ENCODE measurements around the gene ENO1.

The ENO1 gene

GRCh38 chr1:8817412-8818324 lies 60.8 kb downstream of the ENO1 start, which contains the start of gene RERE:
TSS of gene RERE (minus strand) at chr1:8817640.
- Histone ChIP-seq H3K27ac (ENCODE audit: low read depth, low read length) (peak within 1 kb of the TSS; percentile 94), H3K9ac (ENCODE audit: low read depth, low read length) (peak within 1 kb of the TSS; percentile 89), H3K4me3 (ENCODE audit: low read length) (peak within 1 kb of the TSS; percentile 94), H3K27me3 (ENCODE audit: insufficient read depth, low read length) (no peaks in the 10 kb centered on the region), H3K36me3 (ENCODE audit: insufficient read depth, low read length) (no peaks in the 10 kb centered on the region), H3K9me3 (ENCODE audit: insufficient read depth, low read depth, low read length) (no peaks in the 10 kb centered on the region), H3K4me1 (ENCODE audit: insufficient read depth, low read length) (peaks cover 42% of the 10 kb centered on the region)
- under 1% methylated on average over 77 of the region's 82 CpGs for WGBS

GRCh38 chr1:8816831-8817411 lies 61.6 kb downstream of the ENO1 start:
- under 1% methylated on average over 41 of the region's 41 CpGs for WGBS
- H3K36me3 ChIP-seq (ENCODE audit: insufficient read depth, low read length) = no peaks in the 10 kb centered on the region
- peak overlapping the region; percentile 94 for H3K4me3 ChIP-seq (ENCODE audit: low read length)
- H3K27ac ChIP-seq (ENCODE audit: low read depth, low read length) = peak overlapping the region; percentile 86
- peak overlapping the region; percentile 89 for H3K9ac ChIP-seq (ENCODE audit: low read depth, low read length)
- H3K4me1 ChIP-seq (ENCODE audit: insufficient read depth, low read length) = peaks cover 37% of the 10 kb centered on the region
- no peaks in the 10 kb centered on the region for H3K9me3 ChIP-seq (ENCODE audit: insufficient read depth, low read depth, low read length)
- no peaks in the 10 kb centered on the region for H3K27me3 ChIP-seq (ENCODE audit: insufficient read depth, low read length)

- 12% methylated on average over 3 of the region's 3 CpGs for WGBS
- Histone ChIP-seq H3K27me3 (ENCODE audit: insufficient read depth, low read length) (no peaks in the 10 kb centered on the region), H3K9ac (ENCODE audit: low read depth, low read length) (peak overlapping the region; percentile 89), H3K36me3 (ENCODE audit: insufficient read depth, low read length) (no peaks in the 10 kb centered on the region), H3K4me1 (ENCODE audit: insufficient read depth, low read length) (peaks cover 30% of the 10 kb centered on the region), H3K4me3 (ENCODE audit: low read length) (peak overlapping the region; percentile 94), H3K27ac (ENCODE audit: low read depth, low read length) (peak overlapping the region; percentile 86; the same call in 1 of the 2 replicates), H3K9me3 (ENCODE audit: insufficient read depth, low read depth, low read length) (no peaks in the 10 kb centered on the region)
These were observed 62.2 kb downstream of the ENO1 start for GRCh38 chr1:8816264-8816663.

GRCh38 chr1:8815582-8816151 lies 62.8 kb downstream of the ENO1 start:
- Histone ChIP-seq H3K27me3 (ENCODE audit: insufficient read depth, low read length) (no peaks in the 10 kb centered on the region), H3K27ac (ENCODE audit: low read depth, low read length) (no peak overlapping the region), H3K4me1 (ENCODE audit: insufficient read depth, low read length) (peaks cover 27% of the 10 kb centered on the region), H3K36me3 (ENCODE audit: insufficient read depth, low read length) (no peaks in the 10 kb centered on the region), H3K4me3 (ENCODE audit: low read length) (peak overlapping the region; percentile 94), H3K9ac (ENCODE audit: low read depth, low read length) (peak overlapping the region; percentile 89; the same call in 1 of the 2 replicates), H3K9me3 (ENCODE audit: insufficient read depth, low read depth, low read length) (no peaks in the 10 kb centered on the region)
- 60% methylated on average over 1 of the region's 2 CpGs for WGBS

- Histone ChIP-seq H3K4me3 (ENCODE audit: low read length) (peak overlapping the region; percentile 94), H3K9ac (ENCODE audit: low read depth, low read length) (no peak overlapping the region), H3K4me1 (ENCODE audit: insufficient read depth, low read length) (peaks cover 27% of the 10 kb centered on the region), H3K27ac (ENCODE audit: low read depth, low read length) (no peak overlapping the region), H3K36me3 (ENCODE audit: insufficient read depth, low read length) (no peaks in the 10 kb centered on the region), H3K9me3 (ENCODE audit: insufficient read depth, low read depth, low read length) (no peaks in the 10 kb centered on the region), H3K27me3 (ENCODE audit: insufficient read depth, low read length) (no peaks in the 10 kb centered on the region)
- 38% methylated on average over 5 of the region's 5 CpGs for WGBS
These were observed 63.6 kb downstream of the ENO1 start for GRCh38 chr1:8814865-8815264.

- Histone ChIP-seq H3K4me3 (ENCODE audit: low read length) (no peak overlapping the region), H3K27me3 (ENCODE audit: insufficient read depth, low read length) (no peaks in the 10 kb centered on the region), H3K27ac (ENCODE audit: low read depth, low read length) (no peak overlapping the region), H3K9ac (ENCODE audit: low read depth, low read length) (no peak overlapping the region), H3K4me1 (ENCODE audit: insufficient read depth, low read length) (peaks cover 27% of the 10 kb centered on the region), H3K9me3 (ENCODE audit: insufficient read depth, low read depth, low read length) (no peaks in the 10 kb centered on the region), H3K36me3 (ENCODE audit: insufficient read depth, low read length) (no peaks in the 10 kb centered on the region)
These were observed 64.5 kb downstream of the ENO1 start for GRCh38 chr1:8813991-8814390.

- Histone ChIP-seq H3K9ac (ENCODE audit: low read depth, low read length) (no peak overlapping the region), H3K27ac (ENCODE audit: low read depth, low read length) (no peak overlapping the region), H3K4me1 (ENCODE audit: insufficient read depth, low read length) (peaks cover 25% of the 10 kb centered on the region), H3K36me3 (ENCODE audit: insufficient read depth, low read length) (no peaks in the 10 kb centered on the region), H3K4me3 (ENCODE audit: low read length) (no peak overlapping the region), H3K9me3 (ENCODE audit: insufficient read depth, low read depth, low read length) (no peaks in the 10 kb centered on the region), H3K27me3 (ENCODE audit: insufficient read depth, low read length) (no peaks in the 10 kb centered on the region)
- 92% methylated on average over 5 of the region's 6 CpGs for WGBS
These were observed 65.3 kb downstream of the ENO1 start for GRCh38 chr1:8813016-8813763.

- Histone ChIP-seq H3K4me1 (ENCODE audit: insufficient read depth, low read length) (peaks cover 25% of the 10 kb centered on the region), H3K4me3 (ENCODE audit: low read length) (no peak overlapping the region), H3K9ac (ENCODE audit: low read depth, low read length) (no peak overlapping the region), H3K27me3 (ENCODE audit: insufficient read depth, low read length) (no peaks in the 10 kb centered on the region), H3K27ac (ENCODE audit: low read depth, low read length) (no peak overlapping the region), H3K36me3 (ENCODE audit: insufficient read depth, low read length) (no peaks in the 10 kb centered on the region), H3K9me3 (ENCODE audit: insufficient read depth, low read depth, low read length) (no peaks in the 10 kb centered on the region)
- 88% methylated on average over 5 of the region's 6 CpGs for WGBS
These were observed 66.4 kb downstream of the ENO1 start for GRCh38 chr1:8812081-8812480.

Measured in HUES64 (cell line).